Measurements from ENCODE around the gene MEX3D.

DNA sequence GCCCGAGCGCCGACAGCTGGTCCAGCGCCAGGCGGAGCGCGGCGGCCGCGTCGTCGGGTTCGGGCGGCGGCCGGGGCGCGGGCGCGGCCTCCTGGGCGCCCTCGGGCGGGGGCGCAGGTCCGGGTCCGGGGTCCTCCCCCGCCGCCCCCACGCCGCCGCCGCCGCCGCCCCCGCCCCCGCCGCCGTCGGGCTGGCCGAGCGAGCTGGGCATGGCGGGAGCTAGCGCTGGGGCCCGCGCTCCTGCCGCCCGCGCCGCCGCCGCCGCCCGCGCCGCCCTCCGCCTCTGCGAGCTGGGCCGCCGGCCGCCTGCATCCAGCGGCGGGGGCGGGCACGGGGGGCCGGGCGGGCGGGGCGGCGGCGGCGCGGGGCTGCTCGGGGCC lies 287 bp downstream of the MEX3D start:
- TF ChIP-seq SP1 (IDR thresholded peaks at IDR 0.05) = no peak
- TF ChIP-seq HDGF (IDR thresholded peaks at IDR 0.05; ENCODE audit: borderline replicate concordance) = no peak
- TF ChIP-seq ZNF384 (IDR thresholded peaks at IDR 0.05) = no peak
- no peak for TF ChIP-seq ELF4 (IDR thresholded peaks at IDR 0.05)
- no peak for TF ChIP-seq PKNOX1 (IDR thresholded peaks at IDR 0.05)
- no peak for TF ChIP-seq BHLHE40 (IDR thresholded peaks at IDR 0.05; ENCODE audit: borderline replicate concordance)
- TF ChIP-seq TARDBP (IDR thresholded peaks at IDR 0.05) = no peak
- TF ChIP-seq SUZ12 (IDR thresholded peaks at IDR 0.05) = no peak

All from HEK293T (cell line).